Activated T-cell treated with anti-CD3 and anti-CD28 coated beads, Interleukin-2, amount 50 U/mL, for 48 hours (primary cell): ENCODE results near the gene IL22RA2.

ENCODE experiments used
- DNase-seq, 2 experiments: peaks; one replicate each; pipeline ENCODE4 v3.0.0-alpha.2; 2020

Gene IL22RA2

GRCh38 chr6:137165375-137166246 lies 7.8 kb downstream of the IL22RA2 start:
- peak; percentile 28 to 45 for DNase-seq

- no peak for DNase-seq
Measured at GRCh38 chr6:137163732-137164318, 9.6 kb downstream of the IL22RA2 start.

- no peak for DNase-seq
Measured at GRCh38 chr6:137162692-137163306, 10.6 kb downstream of the IL22RA2 start.

GRCh38 chr6:137161949-137162348 lies 11.5 kb downstream of the IL22RA2 start:
- DNase-seq: no peak

- no peak for DNase-seq
Measured at GRCh38 chr6:137160763-137161162, 12.7 kb downstream of the IL22RA2 start.

- DNase-seq: no peak
Measured at GRCh38 chr6:137159912-137160311, 13.5 kb downstream of the IL22RA2 start.

- DNase-seq: no peak
Measured at GRCh38 chr6:137157601-137158000, 15.8 kb downstream of the IL22RA2 start.

- DNase-seq: no peak
Measured at GRCh38 chr6:137156650-137157049, 16.8 kb downstream of the IL22RA2 start.

- DNase-seq: peak; percentile 27 to 45
Measured at GRCh38 chr6:137155830-137156229, 17.6 kb downstream of the IL22RA2 start.

- no peak for DNase-seq
Measured at GRCh38 chr6:137150072-137150471, 23.4 kb downstream of the IL22RA2 start.

- DNase-seq: no peak
Measured at GRCh38 chr6:137149035-137149393, 24.4 kb downstream of the IL22RA2 start.

- DNase-seq: no peak
Measured at GRCh38 chr6:137148306-137149034, 25.0 kb downstream of the IL22RA2 start.

- DNase-seq: no peak
Measured at GRCh38 chr6:137147195-137147594, 26.2 kb downstream of the IL22RA2 start.

GRCh38 chr6:137146206-137146605 lies 27.2 kb downstream of the IL22RA2 start:
- DNase-seq: no peak

GRCh38 chr6:137145421-137145820 lies 28.0 kb downstream of the IL22RA2 start:
- DNase-seq: no peak

GRCh38 chr6:137136065-137136464 lies 37.4 kb downstream of the IL22RA2 start:
- DNase-seq: no peak

GRCh38 chr6:137134483-137134882 lies 39.0 kb downstream of the IL22RA2 start:
- DNase-seq: no peak

- DNase-seq: no peak
Measured at GRCh38 chr6:137133122-137133521, 40.3 kb downstream of the IL22RA2 start.

GRCh38 chr6:137126875-137127485 lies 46.5 kb downstream of the IL22RA2 start:
- DNase-seq: no peak

- DNase-seq: no peak
Measured at GRCh38 chr6:137123078-137123477, 50.4 kb downstream of the IL22RA2 start.

- DNase-seq: no peak
Measured at GRCh38 chr6:137122612-137123011, 50.8 kb downstream of the IL22RA2 start.

GRCh38 chr6:137121401-137121997 lies 51.9 kb downstream of the IL22RA2 start:
- DNase-seq: no peak
